ENCODE data around the gene NEO1.

Gene NEO1

GRCh38 chr15:73171711-73172110 is 119.4 kb downstream of the NEO1 start (continued):
- TF ChIP-seq PATZ1 (CRISPR knock-in tag; IDR thresholded peaks at IDR 0.05; ENCODE audit: borderline replicate concordance): no peak

- TF ChIP-seq ZNF8 (CRISPR knock-in tag; IDR thresholded peaks at IDR 0.05) (no peak), GLIS3 (CRISPR knock-in tag; IDR thresholded peaks at IDR 0.05) (no peak), PATZ1 (CRISPR knock-in tag; IDR thresholded peaks at IDR 0.05; ENCODE audit: borderline replicate concordance) (no peak), PPARA (CRISPR knock-in tag; IDR thresholded peaks at IDR 0.05; ENCODE audit: borderline replicate concordance) (no peak), CREB5 (CRISPR knock-in tag; IDR thresholded peaks at IDR 0.05; ENCODE audit: low read depth) (no peak)
- ATAC-seq: no peak
These were observed 120.2 kb downstream of the NEO1 start for GRCh38 chr15:73172508-73172907.

- TF ChIP-seq ZC3H10 (CRISPR knock-in tag; IDR thresholded peaks at IDR 0.05) (no peak), RARB (CRISPR knock-in tag; IDR thresholded peaks at IDR 0.05) (no peak)
- ATAC-seq: no peak
These were observed 121.9 kb downstream of the NEO1 start for GRCh38 chr15:73174171-73174570.

GRCh38 chr15:73175382-73175781 is 123.1 kb downstream of the NEO1 start:
- TF ChIP-seq ZNF70 (CRISPR knock-in tag; IDR thresholded peaks at IDR 0.05) (no peak), PATZ1 (CRISPR knock-in tag; IDR thresholded peaks at IDR 0.05; ENCODE audit: borderline replicate concordance) (no peak), TSHZ2 (CRISPR knock-in tag; IDR thresholded peaks at IDR 0.05) (no peak), ZC3H10 (CRISPR knock-in tag; IDR thresholded peaks at IDR 0.05) (no peak), BACH2 (CRISPR knock-in tag; IDR thresholded peaks at IDR 0.05; ENCODE audit: borderline replicate concordance) (no peak), ZFP30 (CRISPR knock-in tag; IDR thresholded peaks at IDR 0.05) (no peak), ZNF565 (CRISPR knock-in tag; conservative IDR thresholded peaks at IDR 0.05; ENCODE audit: low read depth) (no peak), POU6F1 (CRISPR knock-in tag; IDR thresholded peaks at IDR 0.05; ENCODE audit: borderline replicate concordance, low read depth) (no peak), TCF4 (CRISPR knock-in tag; IDR thresholded peaks at IDR 0.05; ENCODE audit: borderline replicate concordance) (no peak)
- no peak for ATAC-seq

GRCh38 chr15:73176598-73176997 is 124.3 kb downstream of the NEO1 start:
- no peak for ATAC-seq
- TF ChIP-seq TSHZ2 (CRISPR knock-in tag; IDR thresholded peaks at IDR 0.05) (no peak), ZFP3 (CRISPR knock-in tag; IDR thresholded peaks at IDR 0.05) (no peak), TOX (CRISPR knock-in tag; IDR thresholded peaks at IDR 0.05; ENCODE audit: borderline replicate concordance) (no peak), ZFP30 (CRISPR knock-in tag; IDR thresholded peaks at IDR 0.05) (no peak), OSR1 (CRISPR knock-in tag; IDR thresholded peaks at IDR 0.05) (no peak), ZNF70 (CRISPR knock-in tag; IDR thresholded peaks at IDR 0.05) (no peak), ARNTL (CRISPR knock-in tag; IDR thresholded peaks at IDR 0.05; ENCODE audit: borderline replicate concordance, low read depth) (no peak)
